Vagina (tissue), 2 donors: ENCODE measurements around the gene NPM3. TPM values are rescaled to one million over a fixed set of nuclear protein-coding genes. Genes with fewer than 3 reads are reported as not detected.

ENCODE experiments used
- DNase-seq, 2 donors: peaks; one replicate each; pipeline ENCODE4 v3.0.0-alpha.2; 2017; ENCODE audit errors: extremely low spot score in 2 of 2
- H3K27ac ChIP-seq: fragments of 200-600 bp; sonication (generic); one replicate; pipeline ENCODE4 v1.5.1; 2019
- H3K27me3 ChIP-seq: fragments of 200-600 bp; sonication (generic); one replicate; pipeline ENCODE4 v1.5.1; 2019
- H3K36me3 ChIP-seq, 2 donors: fragments of 200-600 bp; sonication (generic); one replicate each; pipeline ENCODE4 v1.5.1; 2017 to 2019
- H3K4me1 ChIP-seq: fragments of 200-600 bp; sonication (generic); one replicate; pipeline ENCODE4 v1.5.1; 2019
- H3K4me3 ChIP-seq, 2 donors: fragments of 200-600 bp; sonication (generic); 1 replicate in 1 of 2; 2 replicates in 1 of 2; pipeline ENCODE4 v1.5.1; 2016 to 2019
- H3K9me3 ChIP-seq: fragments of 200-600 bp; sonication (generic); one replicate; pipeline ENCODE4 v1.5.1; 2019
- POLR2A ChIP-seq, 2 donors: fragments of 450-650 bp; IDR thresholded peaks; one replicate each; pipeline ENCODE4 v1.6.1; 2017; ENCODE audit warnings: antibody characterized with exemption in 2 of 2, mild to moderate bottlenecking in 2 of 2, moderate library complexity in 2 of 2
- POLR2AphosphoS5 ChIP-seq, 2 donors: sonication (generic); formaldehyde crosslinking; IDR thresholded peaks; one replicate each; pipeline ENCODE4 v1.9.0; 2017; ENCODE audit warnings: antibody characterized with exemption in 2 of 2, mild to moderate bottlenecking in 2 of 2, low read depth in 1 of 2; ENCODE audit not compliant: insufficient read depth in 1 of 2
- intact Hi-C: fragments of 100-400 bp; cut with DNase I; formaldehyde crosslinking; loops from one replicate; pipeline ENCODE4 v1.15.1; 2023
- total RNA-seq: library from RNA; depleted of rRNA; stranded (reverse); fragments of >200 nt; gene quantifications from one replicate; pipeline ENCODE4 v1.2.3, GENCODE V29; 2016
- TF ChIP-seq, protein P1 (sequence below), 3 experiments: fragments of 450-650 bp in 2 of 3; fragments of 200-600 bp in 1 of 3; sonication (generic) in 1 of 3; IDR thresholded peaks; one replicate each; pipeline ENCODE4 v1.5.1; 2017 to 2019; ENCODE audit warnings: antibody characterized with exemption in 3 of 3, mild to moderate bottlenecking in 2 of 3, moderate library complexity in 2 of 3

The NPM3 gene
- total RNA-seq, 1 donor from 2014 or later, result 39.5 TPM

DNA sequence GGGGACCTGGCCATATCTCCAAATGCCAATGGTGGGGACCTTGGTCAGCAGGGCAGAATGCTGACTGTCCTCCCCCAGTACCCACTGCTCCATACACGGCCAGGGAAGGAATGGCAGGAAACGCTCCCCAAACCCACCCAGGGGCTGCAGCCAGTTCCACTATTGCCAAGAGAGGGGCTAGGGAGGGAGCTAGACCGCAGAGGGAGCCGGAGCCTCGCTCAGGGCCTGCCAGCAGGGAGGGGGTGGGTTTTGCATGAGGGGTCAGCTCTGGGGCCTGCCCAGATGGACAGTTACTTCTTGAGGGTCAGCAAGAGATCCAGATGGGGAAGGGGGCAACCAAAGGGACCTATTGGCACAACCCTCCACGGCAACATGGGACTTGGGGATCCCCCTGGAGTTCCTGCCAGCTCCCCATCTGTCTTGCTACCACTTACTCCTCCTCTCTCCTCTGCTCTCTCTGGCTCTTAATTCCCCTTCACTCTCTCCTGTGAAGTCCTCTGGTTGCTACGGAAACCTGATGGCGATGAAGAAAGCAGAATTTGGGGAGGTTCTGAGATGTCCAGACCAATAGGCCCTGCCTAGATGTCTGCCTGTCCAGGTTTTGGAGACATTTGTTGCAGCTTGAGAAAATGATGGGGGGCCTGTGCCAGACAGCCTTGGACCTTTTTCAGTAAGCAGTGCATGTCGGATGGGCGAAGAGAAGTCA is 20.0 kb downstream of the NPM3 start:
- Histone ChIP-seq H3K4me1 (no peaks in the 10 kb centered on the region), H3K36me3 (no peaks in the 10 kb centered on the region), H3K4me3 (no peak overlapping the region), H3K9me3 (no peaks in the 10 kb centered on the region), H3K27me3 (no peaks in the 10 kb centered on the region), H3K27ac (no peak overlapping the region)
- TF ChIP-seq, protein P1, sequence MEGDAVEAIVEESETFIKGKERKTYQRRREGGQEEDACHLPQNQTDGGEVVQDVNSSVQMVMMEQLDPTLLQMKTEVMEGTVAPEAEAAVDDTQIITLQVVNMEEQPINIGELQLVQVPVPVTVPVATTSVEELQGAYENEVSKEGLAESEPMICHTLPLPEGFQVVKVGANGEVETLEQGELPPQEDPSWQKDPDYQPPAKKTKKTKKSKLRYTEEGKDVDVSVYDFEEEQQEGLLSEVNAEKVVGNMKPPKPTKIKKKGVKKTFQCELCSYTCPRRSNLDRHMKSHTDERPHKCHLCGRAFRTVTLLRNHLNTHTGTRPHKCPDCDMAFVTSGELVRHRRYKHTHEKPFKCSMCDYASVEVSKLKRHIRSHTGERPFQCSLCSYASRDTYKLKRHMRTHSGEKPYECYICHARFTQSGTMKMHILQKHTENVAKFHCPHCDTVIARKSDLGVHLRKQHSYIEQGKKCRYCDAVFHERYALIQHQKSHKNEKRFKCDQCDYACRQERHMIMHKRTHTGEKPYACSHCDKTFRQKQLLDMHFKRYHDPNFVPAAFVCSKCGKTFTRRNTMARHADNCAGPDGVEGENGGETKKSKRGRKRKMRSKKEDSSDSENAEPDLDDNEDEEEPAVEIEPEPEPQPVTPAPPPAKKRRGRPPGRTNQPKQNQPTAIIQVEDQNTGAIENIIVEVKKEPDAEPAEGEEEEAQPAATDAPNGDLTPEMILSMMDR (IDR thresholded peaks at IDR 0.05), result no peak
- TF ChIP-seq POLR2AphosphoS5 (IDR thresholded peaks at IDR 0.05; ENCODE audit: insufficient read depth in 1 of 2, low read depth in 1 of 2) (no peak), POLR2A (IDR thresholded peaks at IDR 0.05) (no peak)
- DNase-seq, result no peak
- intact Hi-C loops, result no loop called here

DNA sequence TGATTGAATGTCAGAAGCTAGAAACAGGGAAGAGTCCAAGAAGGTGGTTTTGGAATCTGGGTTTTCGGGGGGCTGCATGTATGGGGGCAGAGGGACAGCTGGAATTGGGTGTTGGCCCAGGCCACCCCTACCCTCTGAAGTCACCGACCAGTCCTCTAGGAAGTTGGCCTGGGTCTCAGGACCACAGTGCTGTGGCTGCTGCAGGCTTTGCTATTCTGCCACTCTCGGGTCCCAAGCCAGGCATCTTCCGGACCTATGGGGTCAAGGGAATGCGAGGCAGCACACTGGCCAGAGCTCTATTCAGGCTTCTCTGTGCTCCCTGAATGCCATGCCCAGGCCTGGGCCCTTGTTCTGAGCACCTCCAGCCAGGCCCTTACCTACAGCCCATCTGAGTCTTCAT is 20.5 kb downstream of the NPM3 start:
- Histone ChIP-seq H3K4me3 (no peak overlapping the region), H3K9me3 (no peaks in the 10 kb centered on the region), H3K27me3 (no peaks in the 10 kb centered on the region), H3K36me3 (no peaks in the 10 kb centered on the region), H3K4me1 (no peaks in the 10 kb centered on the region), H3K27ac (no peak overlapping the region)
- DNase-seq, result no peak
- intact Hi-C loops, result no loop called here
- TF ChIP-seq, protein P1 (IDR thresholded peaks at IDR 0.05), result no peak
- TF ChIP-seq POLR2A (IDR thresholded peaks at IDR 0.05), result no peak
- no peak for TF ChIP-seq POLR2AphosphoS5 (IDR thresholded peaks at IDR 0.05; ENCODE audit: insufficient read depth in 1 of 2, low read depth in 1 of 2)

DNA sequence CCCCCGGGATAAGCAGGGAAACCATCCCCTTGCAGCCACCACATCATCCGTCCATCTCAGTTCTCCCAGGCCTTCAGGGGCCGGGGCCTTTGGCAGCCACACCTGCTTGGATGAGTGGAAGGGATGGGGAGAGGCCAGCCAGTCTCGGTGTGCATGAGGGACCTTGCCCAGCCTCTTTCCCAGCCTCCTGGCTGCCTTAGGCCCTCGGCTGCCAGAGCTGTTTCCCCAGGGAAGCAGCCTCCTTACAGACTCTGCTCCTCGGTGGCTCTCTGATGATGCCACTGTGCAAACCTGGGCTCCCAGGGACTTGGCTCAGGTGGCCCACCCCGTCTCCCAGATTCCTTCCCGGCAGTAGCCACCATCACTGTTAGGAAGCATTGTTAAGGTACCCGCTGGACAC is 22.0 kb downstream of the NPM3 start:
- Histone ChIP-seq H3K4me1 (no peaks in the 10 kb centered on the region), H3K36me3 (no peaks in the 10 kb centered on the region), H3K27ac (no peak overlapping the region), H3K27me3 (no peaks in the 10 kb centered on the region), H3K9me3 (no peaks in the 10 kb centered on the region), H3K4me3 (no peak overlapping the region)
- TF ChIP-seq, protein P1 (IDR thresholded peaks at IDR 0.05), result no peak
- TF ChIP-seq POLR2A (IDR thresholded peaks at IDR 0.05) (no peak), POLR2AphosphoS5 (IDR thresholded peaks at IDR 0.05; ENCODE audit: insufficient read depth in 1 of 2, low read depth in 1 of 2) (no peak)
- intact Hi-C loops, result no loop called here
- DNase-seq, result no peak

DNA sequence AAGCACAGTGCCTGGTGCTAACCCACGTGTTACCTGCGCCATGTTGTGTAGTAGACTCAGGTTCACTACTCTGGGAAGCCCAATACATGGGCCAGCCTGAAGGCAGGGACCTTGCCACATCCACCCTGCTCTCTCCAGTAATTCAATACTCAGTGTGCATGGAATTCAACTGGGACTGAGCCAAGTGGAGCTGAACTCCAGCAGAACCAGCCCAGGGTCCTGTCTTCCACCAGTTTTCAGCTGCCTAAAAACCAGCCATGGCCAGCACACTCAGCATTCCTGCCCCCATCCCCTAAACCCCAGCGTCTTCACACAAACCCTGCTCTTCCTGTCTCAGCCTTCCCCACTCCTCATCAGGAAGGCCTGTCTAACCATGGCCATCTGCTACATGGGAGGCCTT is 22.7 kb downstream of the NPM3 start:
- TF ChIP-seq, protein P1 (IDR thresholded peaks at IDR 0.05), result no peak
- no peak for TF ChIP-seq POLR2A (IDR thresholded peaks at IDR 0.05)
- no peak for TF ChIP-seq POLR2AphosphoS5 (IDR thresholded peaks at IDR 0.05; ENCODE audit: insufficient read depth in 1 of 2, low read depth in 1 of 2)
- Histone ChIP-seq H3K27me3 (no peaks in the 10 kb centered on the region), H3K4me1 (no peaks in the 10 kb centered on the region), H3K27ac (no peak overlapping the region), H3K9me3 (no peaks in the 10 kb centered on the region), H3K36me3 (no peaks in the 10 kb centered on the region), H3K4me3 (no peak overlapping the region)
- no peak for DNase-seq
- intact Hi-C loops, result no loop called here
